Stimulated activated effector memory CD8-positive, alpha-beta T cell treated with anti-CD3 and anti-CD28 coated beads, Interleukin-12 subunit alpha, Interleukin-12 subunit beta, amount 100 ng/mL, for 72 hours (primary cell): Measurements from ENCODE around the gene NEUROG2.
"Not testable (repeated sequence)": the region's sequence is repeated elsewhere in the genome, so short reads cannot be mapped to it uniquely, and the experiment has no call there.

ENCODE experiments used
- ATAC-seq: fragments of 150-1000 bp; cut with Tn5 transposase; 2 replicates; pipeline ENCODE4 v1.10.0; 2021
- DNase-seq, 2 donors: peaks; one replicate each; pipeline ENCODE4 v3.0.0; 2021 to 2022; ENCODE audit warnings: low spot score in 2 of 2
- H3K27ac Mint-ChIP-seq: one replicate; pipeline ENCODE4 v1.8.0; 2022; ENCODE audit warnings: mild to moderate bottlenecking, mixed read lengths
- H3K36me3 Mint-ChIP-seq: one replicate; pipeline ENCODE4 v1.8.0; 2022; ENCODE audit warnings: mild to moderate bottlenecking, mixed read lengths
- H3K4me1 Mint-ChIP-seq: one replicate; pipeline ENCODE4 v1.8.0; 2022; ENCODE audit warnings: mixed read lengths
- H3K4me3 Mint-ChIP-seq: one replicate; pipeline ENCODE4 v1.8.0; 2022; ENCODE audit warnings: mild to moderate bottlenecking, mixed read lengths
- H3K9me3 Mint-ChIP-seq: one replicate; pipeline ENCODE4 v1.8.0; 2022; ENCODE audit warnings: mixed read lengths

NEUROG2 gene

DNA sequence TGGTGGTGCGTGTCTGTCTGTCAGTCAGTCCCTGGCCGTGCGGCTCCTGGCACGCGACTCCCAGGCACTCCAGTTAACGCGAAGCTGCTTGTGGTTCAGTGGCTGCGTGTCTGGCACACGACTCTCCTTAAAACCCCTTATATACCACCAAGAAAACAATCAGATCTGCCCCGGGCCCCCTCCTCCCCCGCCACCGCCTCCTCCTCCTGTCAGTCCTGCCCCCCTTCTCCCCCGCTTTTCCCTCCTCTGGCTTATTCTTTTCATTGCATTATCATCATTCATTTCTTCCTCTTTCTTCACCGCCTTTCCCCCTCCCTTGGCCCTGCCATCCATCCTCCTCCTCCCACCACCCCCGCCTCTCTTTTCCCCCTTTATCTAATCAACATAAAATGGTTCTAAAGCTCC lies at the start of gene NEUROG2:
Gene NEUROG2 (minus strand): TSS at position 115 of the 405 bp plus-strand sequence. CDS start 705 bp downstream, outside the sequence.
- Mint-ChIP-seq H3K4me1 (peaks cover 55% of the 10 kb centered on the region), H3K27ac (peak within 1 kb of the TSS; percentile 13), H3K9me3 (no peaks in the 10 kb centered on the region), H3K36me3 (no peaks in the 10 kb centered on the region), H3K4me3 (peak within 1 kb of the TSS; percentile 91)
- no peak for ATAC-seq
- DNase-seq, result no peak

DNA sequence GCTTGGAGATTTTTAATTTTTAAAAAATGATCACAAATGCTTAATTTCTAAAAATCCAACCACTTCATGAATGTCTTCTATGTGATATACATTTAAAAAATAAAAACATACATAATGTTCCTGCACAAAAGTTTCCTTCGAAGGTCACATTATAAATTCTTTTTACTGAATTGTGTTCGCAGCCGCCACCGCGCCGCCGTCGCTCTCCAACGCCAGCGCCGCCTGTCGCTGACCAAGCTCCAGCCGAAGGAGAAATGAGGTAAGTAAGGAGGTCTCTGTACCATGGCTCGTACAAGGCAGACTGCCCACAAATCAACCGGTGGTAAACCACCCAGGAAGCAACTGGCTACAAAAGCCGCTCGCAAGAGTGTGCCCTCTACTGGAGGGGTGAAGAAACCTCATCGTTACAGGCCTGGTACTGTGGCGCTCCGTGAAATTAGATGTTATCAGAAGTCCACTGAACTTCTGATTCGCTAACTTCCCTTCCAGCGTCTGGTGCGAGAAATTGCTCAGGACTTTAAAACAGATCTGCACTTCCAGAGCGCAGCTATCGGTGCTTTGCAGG lies 48.8 kb upstream of the NEUROG2 start:
- no peak for DNase-seq
- Mint-ChIP-seq H3K36me3 (no peaks in the 10 kb centered on the region), H3K4me1 (no peaks in the 10 kb centered on the region), H3K9me3 (no peaks in the 10 kb centered on the region), H3K4me3 (no peak overlapping the region), H3K27ac (no peak overlapping the region)
- ATAC-seq, result no peak

DNA sequence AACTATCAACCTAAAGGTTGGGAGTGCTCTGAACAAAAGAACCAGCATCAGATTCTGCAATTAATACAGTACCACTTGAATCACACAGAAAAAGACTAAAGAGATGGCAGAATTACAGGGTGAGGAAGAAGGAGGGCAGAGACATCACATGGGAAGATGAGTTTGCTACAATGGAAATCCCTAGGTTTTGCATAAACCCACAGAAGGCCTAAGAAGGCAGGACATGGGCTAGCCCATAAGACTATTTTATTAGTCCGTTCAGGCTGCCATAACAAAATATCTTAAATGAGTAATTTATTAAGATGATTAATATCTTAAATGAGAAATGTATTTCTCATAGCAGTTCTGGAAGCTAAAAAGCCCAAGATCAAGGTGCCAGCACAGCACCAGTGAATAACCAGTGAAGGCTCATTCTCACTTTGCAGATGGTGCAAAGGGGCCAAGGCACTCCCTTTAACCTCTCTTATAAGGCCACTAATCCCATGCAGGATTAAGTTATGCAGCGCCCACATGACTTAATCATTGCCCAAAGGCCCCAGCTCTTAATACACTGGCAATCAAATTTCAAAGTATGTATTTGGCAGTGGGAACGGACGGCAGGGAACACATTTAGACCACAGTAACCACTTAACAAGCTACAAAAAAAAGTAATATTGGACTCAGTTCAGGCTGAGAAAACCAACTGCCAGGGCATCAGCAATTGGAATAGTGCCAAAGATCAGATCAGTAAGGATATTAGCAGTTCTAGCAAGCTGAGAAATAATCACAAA lies 47.6 kb upstream of the NEUROG2 start:
- H3K9me3 Mint-ChIP-seq, result no peaks in the 10 kb centered on the region
- H3K4me3 Mint-ChIP-seq, result no peak overlapping the region
- DNase-seq, result no peak
- no peaks in the 10 kb centered on the region for H3K36me3 Mint-ChIP-seq
- no peaks in the 10 kb centered on the region for H3K4me1 Mint-ChIP-seq
- no peak for ATAC-seq
- H3K27ac Mint-ChIP-seq, result no peak overlapping the region

DNA sequence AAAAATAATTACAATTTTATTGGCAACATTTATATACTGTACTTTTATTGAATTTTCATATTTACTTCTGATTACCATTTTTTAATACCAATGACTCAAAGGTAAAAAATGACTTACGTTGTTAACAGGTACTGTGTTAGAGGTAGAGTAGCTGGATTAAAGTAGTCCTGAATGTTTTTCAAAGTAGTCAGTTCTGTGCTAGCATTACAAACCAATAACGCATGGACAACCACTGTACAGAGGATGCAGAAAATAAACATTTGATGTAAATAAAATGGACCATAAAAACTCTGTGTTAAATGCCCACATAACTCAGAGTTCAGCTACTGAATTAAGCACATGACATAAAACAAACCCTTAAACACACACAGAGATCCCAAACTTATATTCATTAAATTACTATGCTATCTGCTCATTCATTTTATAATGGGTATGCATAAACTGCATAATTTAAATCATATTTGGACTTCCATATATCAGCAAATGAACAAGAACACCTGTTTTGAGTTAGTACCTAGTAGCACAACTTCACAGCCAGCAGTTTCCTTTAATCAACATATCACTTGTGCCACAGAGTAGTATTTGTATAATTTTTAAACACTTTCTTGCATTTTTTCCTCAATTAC lies 46.4 kb upstream of the NEUROG2 start:
- ATAC-seq, result no peak
- Mint-ChIP-seq H3K27ac (no peak overlapping the region), H3K36me3 (no peaks in the 10 kb centered on the region), H3K4me1 (no peaks in the 10 kb centered on the region), H3K9me3 (no peaks in the 10 kb centered on the region), H3K4me3 (no peak overlapping the region)
- no peak for DNase-seq

DNA sequence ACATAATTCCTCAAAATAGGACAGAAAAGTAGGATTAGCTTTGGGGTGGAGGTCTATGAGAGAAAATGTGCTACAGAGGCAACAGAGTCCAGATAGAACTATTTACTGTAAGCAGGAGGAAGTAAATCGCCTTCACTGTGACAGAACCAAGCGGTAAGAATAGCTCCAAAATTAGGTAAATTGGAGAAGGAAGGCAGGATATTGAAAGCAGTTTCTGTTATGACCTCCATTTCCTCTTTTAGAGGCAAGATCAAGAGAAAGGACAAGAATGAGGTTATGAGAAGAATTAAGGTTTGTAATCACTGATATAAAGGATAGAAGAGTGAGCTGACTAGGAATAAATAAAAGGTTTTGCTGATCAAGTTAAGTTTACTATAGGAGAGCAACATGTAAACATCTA lies 44.1 kb upstream of the NEUROG2 start:
- no peak for DNase-seq
- Mint-ChIP-seq H3K9me3 (no peaks in the 10 kb centered on the region), H3K4me3 (no peak overlapping the region), H3K27ac (no peak overlapping the region), H3K4me1 (no peaks in the 10 kb centered on the region), H3K36me3 (peaks cover 6% of the 10 kb centered on the region)
- ATAC-seq, result no peak

DNA sequence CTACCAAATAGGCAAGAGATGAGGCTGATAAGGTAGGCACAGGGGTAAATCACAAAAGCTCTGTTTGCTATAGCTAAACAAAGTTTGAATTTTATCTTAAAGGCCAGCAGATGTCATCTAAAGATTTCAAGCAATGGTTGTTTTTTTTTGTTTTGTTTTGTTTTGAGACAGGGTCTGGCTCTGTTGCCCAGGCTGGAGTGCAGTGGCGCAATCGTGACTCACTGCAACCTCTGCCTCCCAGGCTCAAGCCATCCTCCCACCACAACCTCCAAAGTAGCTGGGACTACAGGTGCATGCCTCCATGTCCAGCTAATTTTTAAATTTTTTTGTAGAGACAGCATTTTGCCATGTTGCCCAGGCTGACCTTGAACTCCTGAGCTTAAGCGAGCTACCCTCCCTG lies 43.1 kb upstream of the NEUROG2 start:
- no peak overlapping the region for H3K27ac Mint-ChIP-seq
- H3K4me3 Mint-ChIP-seq, result no peak overlapping the region
- H3K4me1 Mint-ChIP-seq, result no peaks in the 10 kb centered on the region
- peaks cover 6% of the 10 kb centered on the region for H3K36me3 Mint-ChIP-seq
- DNase-seq (no peak), ATAC-seq (no peak)
- H3K9me3 Mint-ChIP-seq, result no peaks in the 10 kb centered on the region

DNA sequence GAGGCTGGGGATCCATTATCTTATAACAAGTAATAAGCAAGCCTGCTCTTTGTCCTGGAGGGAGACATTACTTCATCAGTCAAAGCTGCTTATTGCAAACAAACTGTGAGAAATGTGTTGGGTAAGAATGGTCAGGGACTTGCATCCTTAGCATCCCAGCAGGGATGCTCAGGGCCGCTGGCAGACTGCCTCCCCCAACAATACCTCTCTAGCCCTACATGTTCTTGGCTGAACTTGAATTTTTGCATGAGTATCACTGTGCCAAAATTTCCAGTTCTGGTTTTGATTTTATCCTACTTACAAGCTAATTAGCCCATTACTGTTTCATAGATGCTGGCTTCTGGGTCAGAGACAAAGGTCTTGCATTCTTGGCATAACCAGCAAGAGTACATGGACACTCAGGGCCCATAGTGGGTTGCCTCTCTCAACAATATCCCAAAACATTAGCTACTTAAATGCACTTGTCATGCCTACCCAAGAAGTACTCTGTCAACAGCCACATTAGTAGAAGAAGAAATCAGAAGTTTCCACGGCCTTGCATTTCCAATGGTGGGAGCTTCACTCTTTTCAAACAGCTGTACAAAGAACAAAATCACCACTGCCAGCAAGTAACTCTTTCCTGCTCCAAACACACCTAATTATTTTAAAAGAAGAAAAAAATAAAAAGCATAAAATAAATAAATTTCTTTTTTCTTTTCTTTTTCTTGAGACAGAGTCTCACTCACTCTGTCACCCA lies 41.9 kb upstream of the NEUROG2 start:
- H3K9me3 Mint-ChIP-seq, result no peaks in the 10 kb centered on the region
- no peak overlapping the region for H3K4me3 Mint-ChIP-seq
- no peaks in the 10 kb centered on the region for H3K4me1 Mint-ChIP-seq
- no peak for ATAC-seq
- DNase-seq, result no peak
- no peak overlapping the region for H3K27ac Mint-ChIP-seq
- peaks cover 6% of the 10 kb centered on the region for H3K36me3 Mint-ChIP-seq

DNA sequence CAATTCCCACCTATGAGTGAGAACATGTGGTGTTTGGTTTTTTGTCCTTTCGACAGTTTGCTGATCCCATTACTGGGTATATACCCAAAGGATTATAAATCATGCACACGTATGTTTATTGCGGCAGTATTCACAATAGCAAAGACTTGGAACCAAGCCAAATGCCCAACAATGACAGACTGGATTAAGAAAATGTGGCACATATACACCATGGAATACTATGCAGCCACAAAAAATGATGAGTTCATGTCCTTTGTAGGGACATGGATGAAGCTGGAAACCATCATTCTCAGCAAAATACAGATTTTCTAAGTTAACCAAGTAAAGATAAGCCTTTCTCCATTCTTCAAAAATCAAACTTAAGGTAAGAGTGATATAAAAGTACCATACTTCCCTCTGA lies 38.3 kb upstream of the NEUROG2 start:
- not testable (repeated sequence) for H3K36me3 Mint-ChIP-seq, H3K4me3 Mint-ChIP-seq, DNase-seq, H3K9me3 Mint-ChIP-seq, ATAC-seq, H3K27ac Mint-ChIP-seq, H3K4me1 Mint-ChIP-seq

DNA sequence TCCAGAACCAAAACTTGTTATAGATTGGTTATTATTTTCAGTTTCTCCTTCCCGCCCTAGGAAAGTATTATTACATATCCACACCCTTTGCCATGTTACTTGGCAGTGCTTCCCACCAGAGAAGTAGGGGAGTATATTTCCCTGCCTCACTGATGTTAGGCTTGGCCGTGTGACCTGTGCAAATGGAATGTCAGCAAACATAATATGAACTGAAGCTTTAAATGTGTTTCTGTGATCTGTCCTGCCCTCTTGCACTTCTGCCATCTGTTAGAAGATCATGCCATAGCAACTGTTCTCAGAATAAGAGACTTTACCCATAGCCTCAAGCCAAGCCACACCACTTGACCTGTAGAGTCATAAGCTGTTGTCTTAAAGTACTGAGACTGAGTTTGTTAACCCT lies 36.7 kb upstream of the NEUROG2 start:
- DNase-seq, result no peak
- Mint-ChIP-seq H3K4me3 (no peak overlapping the region), H3K4me1 (no peaks in the 10 kb centered on the region), H3K9me3 (no peaks in the 10 kb centered on the region), H3K27ac (no peak overlapping the region), H3K36me3 (peaks cover 6% of the 10 kb centered on the region)
- ATAC-seq, result no peak

DNA sequence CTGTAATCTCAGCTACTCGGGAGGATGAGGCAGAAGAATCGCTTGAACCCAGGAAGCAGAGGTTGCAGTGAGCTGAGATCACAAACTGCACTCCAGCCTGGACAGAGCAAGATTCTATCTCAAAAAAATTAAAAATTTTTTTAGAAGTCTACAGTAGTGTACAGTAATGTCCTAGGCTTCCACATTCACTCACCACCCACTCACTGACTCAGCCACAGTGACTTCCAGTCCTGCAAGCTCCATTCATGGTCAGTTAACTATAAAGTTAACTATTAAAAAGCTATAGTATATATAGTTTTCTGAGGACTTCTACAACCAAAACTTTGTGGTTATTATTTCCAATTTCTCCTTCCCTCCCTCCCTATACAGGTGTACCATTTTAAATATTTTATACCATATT lies 34.7 kb upstream of the NEUROG2 start:
- no peaks in the 10 kb centered on the region for H3K4me1 Mint-ChIP-seq

DNA sequence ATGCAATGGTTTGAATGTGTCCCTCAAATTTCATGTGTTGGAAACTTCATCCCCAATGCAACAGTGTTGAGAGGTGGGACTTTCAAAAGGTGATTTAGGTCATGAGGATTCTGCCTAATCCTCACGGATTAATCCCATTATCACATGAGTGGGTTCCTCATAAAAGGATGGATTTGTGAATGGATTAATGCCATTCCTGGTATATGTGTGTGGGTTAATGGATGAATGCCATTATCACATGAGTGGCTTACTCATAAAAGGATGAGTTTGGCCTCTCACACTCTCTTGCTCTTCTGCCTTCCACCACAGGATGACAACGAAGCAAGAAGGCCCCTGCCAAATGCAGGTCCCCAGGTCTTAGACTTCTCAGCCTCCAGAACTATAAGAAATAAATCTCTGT lies 30.5 kb upstream of the NEUROG2 start:
- ATAC-seq (no peak), DNase-seq (no peak)
- Mint-ChIP-seq H3K4me1 (no peaks in the 10 kb centered on the region), H3K27ac (no peak overlapping the region), H3K4me3 (no peak overlapping the region), H3K36me3 (no peaks in the 10 kb centered on the region), H3K9me3 (no peaks in the 10 kb centered on the region)

More for the DNA sequence above, 34.7 kb upstream of the NEUROG2 start:
- Mint-ChIP-seq H3K4me3 (no peak overlapping the region), H3K27ac (no peak overlapping the region), H3K36me3 (peaks cover 3% of the 10 kb centered on the region), H3K9me3 (no peaks in the 10 kb centered on the region)
- ATAC-seq (no peak), DNase-seq (no peak)

DNA sequence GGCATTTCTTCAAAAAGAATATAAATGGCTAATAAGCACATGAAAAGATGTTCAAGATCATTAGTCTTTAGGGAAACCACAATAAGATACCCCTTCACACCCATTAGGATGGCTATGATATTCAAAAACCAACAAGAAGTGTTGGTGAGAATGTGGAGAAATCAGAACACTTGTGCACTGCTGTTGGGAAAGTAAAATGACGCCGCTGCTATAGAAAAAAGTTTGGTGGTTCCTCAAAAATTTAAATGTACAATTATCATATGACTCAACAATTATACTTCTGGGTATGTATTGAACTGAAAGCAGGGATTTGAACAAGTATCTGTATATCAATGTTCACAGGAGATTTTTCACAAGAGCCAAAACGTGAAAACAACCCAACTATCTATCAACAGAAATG lies 29.4 kb upstream of the NEUROG2 start:
- H3K4me3 Mint-ChIP-seq, result no peak overlapping the region
- no peak overlapping the region for H3K27ac Mint-ChIP-seq
- no peaks in the 10 kb centered on the region for H3K9me3 Mint-ChIP-seq
- H3K36me3 Mint-ChIP-seq, result no peaks in the 10 kb centered on the region
- DNase-seq (no peak), ATAC-seq (no peak)
- no peaks in the 10 kb centered on the region for H3K4me1 Mint-ChIP-seq

DNA sequence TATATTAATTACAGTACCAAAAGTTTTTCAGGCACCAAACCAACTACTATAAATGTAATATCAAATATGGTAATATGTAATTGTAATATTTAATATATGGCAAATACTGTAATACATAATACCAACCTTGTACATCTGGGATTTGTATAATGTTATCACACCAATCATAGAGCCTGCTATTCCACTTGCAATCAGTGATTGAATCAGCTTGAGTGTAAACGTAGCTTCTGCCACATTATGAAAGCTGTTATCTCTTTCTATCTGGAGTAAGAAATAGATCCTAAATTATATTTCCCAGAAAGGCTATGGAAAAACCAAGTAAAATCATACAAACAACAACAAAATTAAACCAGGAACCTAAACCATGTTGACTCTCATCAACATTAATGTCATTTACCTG lies 24.7 kb upstream of the NEUROG2 start:
- no peaks in the 10 kb centered on the region for H3K4me1 Mint-ChIP-seq
- ATAC-seq, result no peak
- no peaks in the 10 kb centered on the region for H3K36me3 Mint-ChIP-seq
- H3K9me3 Mint-ChIP-seq, result no peaks in the 10 kb centered on the region
- H3K27ac Mint-ChIP-seq, result no peak overlapping the region
- DNase-seq, result no peak
- H3K4me3 Mint-ChIP-seq, result no peak overlapping the region

DNA sequence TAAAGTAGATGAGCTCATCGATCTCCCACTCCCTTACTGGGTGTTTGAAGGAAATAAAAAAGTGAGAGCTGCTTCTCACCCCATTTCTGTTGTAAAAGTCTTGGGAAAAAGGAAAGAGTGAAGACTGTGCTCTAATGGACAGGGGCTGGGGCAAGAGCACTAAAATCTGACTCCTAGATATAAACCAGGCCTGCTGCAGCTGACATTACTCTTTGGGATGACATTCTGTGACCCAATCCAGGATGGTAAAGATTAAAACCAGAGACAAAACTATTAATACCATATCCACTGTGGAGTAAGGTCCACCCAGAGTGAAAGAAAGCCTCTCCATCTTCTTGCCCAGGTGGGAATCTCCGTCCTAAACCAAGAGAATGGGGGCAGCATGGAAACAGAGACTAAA lies 20.1 kb upstream of the NEUROG2 start:
- Mint-ChIP-seq H3K9me3 (no peaks in the 10 kb centered on the region), H3K36me3 (no peaks in the 10 kb centered on the region), H3K27ac (no peak overlapping the region), H3K4me1 (no peaks in the 10 kb centered on the region), H3K4me3 (no peak overlapping the region)
- ATAC-seq (no peak), DNase-seq (no peak)

DNA sequence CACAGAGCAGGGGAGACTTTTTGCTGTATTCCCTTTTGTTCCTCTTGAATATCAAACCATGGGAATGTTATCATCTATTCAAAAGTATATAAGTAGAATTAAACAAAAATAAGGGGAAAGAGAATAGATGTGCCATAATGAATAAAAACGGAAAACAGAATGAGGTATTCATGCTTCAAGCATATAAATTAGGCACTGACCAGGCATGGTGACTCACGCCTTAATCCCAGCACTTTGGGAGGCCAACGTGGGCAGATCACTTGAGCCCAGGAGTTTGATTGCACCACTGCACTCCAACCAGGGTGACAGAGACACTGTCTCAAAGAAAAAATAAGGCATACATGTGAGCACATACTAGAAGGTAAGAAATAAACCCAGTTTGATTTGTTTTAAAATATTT lies 16.3 kb upstream of the NEUROG2 start:
- ATAC-seq (no peak), DNase-seq (no peak)
- H3K36me3 Mint-ChIP-seq, result no peaks in the 10 kb centered on the region
- H3K4me1 Mint-ChIP-seq, result no peaks in the 10 kb centered on the region
- no peaks in the 10 kb centered on the region for H3K9me3 Mint-ChIP-seq
- H3K4me3 Mint-ChIP-seq, result no peak overlapping the region
- H3K27ac Mint-ChIP-seq, result no peak overlapping the region
